HG02642 (cell line): ENCODE results near the gene SPOP.
"Not testable (repeated sequence)": the region's sequence is repeated elsewhere in the genome, so short reads cannot be mapped to it uniquely, and the experiment has no call there.

ENCODE experiments used
- ATAC-seq: cut with Tn5 transposase; IDR thresholded peaks from one replicate; pipeline ENCODE4 v1.9.1; 2021; ENCODE audit warnings: mild to moderate bottlenecking; ENCODE audit not compliant: unreplicated experiment, poor library complexity

SPOP gene

GRCh38 chr17:49696233-49696761 lies 18.4 kb upstream of the SPOP start:
- ATAC-seq = peak; percentile 59

- ATAC-seq = no peak
These were observed 17.9 kb upstream of the SPOP start for GRCh38 chr17:49695698-49696232.

- no peak for ATAC-seq
These were observed 17.2 kb upstream of the SPOP start for GRCh38 chr17:49694847-49695697.

GRCh38 chr17:49692751-49693150 lies 14.9 kb upstream of the SPOP start:
- ATAC-seq = no peak

- ATAC-seq = no peak
These were observed 13.8 kb upstream of the SPOP start for GRCh38 chr17:49691677-49692191.

- no peak for ATAC-seq
These were observed 13.3 kb upstream of the SPOP start for GRCh38 chr17:49691086-49691676.

GRCh38 chr17:49690256-49690655 lies 12.4 kb upstream of the SPOP start:
- ATAC-seq = no peak

GRCh38 chr17:49688848-49689247 lies 11.0 kb upstream of the SPOP start:
- ATAC-seq = no peak

GRCh38 chr17:49687878-49688491 lies 10.1 kb upstream of the SPOP start:
- ATAC-seq = no peak

GRCh38 chr17:49681106-49681979 lies 3.4 kb upstream of the SPOP start:
- ATAC-seq = no peak

- ATAC-seq = no peak
These were observed 2.4 kb upstream of the SPOP start for GRCh38 chr17:49680314-49680713.

GRCh38 chr17:49677134-49677932 lies 564 bp downstream of the SPOP start:
- ATAC-seq = peak; percentile 65

GRCh38 chr17:49676276-49676868 lies 1.5 kb downstream of the SPOP start:
- ATAC-seq = peak; percentile 51

GRCh38 chr17:49674507-49674906 lies 3.4 kb downstream of the SPOP start:
- ATAC-seq = no peak

GRCh38 chr17:49673679-49674078 lies 4.2 kb downstream of the SPOP start:
- ATAC-seq = not testable (repeated sequence)

- no peak for ATAC-seq
These were observed 7.3 kb downstream of the SPOP start for GRCh38 chr17:49670641-49671040.

GRCh38 chr17:49670002-49670401 lies 7.9 kb downstream of the SPOP start:
- ATAC-seq = no peak

- no peak for ATAC-seq
These were observed 10.0 kb downstream of the SPOP start for GRCh38 chr17:49667854-49668253.
